ENCODE data around the gene TSSK6.

- TF ChIP-seq, protein P1, sequence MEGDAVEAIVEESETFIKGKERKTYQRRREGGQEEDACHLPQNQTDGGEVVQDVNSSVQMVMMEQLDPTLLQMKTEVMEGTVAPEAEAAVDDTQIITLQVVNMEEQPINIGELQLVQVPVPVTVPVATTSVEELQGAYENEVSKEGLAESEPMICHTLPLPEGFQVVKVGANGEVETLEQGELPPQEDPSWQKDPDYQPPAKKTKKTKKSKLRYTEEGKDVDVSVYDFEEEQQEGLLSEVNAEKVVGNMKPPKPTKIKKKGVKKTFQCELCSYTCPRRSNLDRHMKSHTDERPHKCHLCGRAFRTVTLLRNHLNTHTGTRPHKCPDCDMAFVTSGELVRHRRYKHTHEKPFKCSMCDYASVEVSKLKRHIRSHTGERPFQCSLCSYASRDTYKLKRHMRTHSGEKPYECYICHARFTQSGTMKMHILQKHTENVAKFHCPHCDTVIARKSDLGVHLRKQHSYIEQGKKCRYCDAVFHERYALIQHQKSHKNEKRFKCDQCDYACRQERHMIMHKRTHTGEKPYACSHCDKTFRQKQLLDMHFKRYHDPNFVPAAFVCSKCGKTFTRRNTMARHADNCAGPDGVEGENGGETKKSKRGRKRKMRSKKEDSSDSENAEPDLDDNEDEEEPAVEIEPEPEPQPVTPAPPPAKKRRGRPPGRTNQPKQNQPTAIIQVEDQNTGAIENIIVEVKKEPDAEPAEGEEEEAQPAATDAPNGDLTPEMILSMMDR (IDR thresholded peaks at IDR 0.05; ENCODE audit: poor library complexity), result no peak
- no peak for TF ChIP-seq EZH2phosphoT487 (IDR thresholded peaks at IDR 0.05; ENCODE audit: low read depth, severe bottlenecking, unreplicated experiment)
These were observed 33.8 kb upstream of the TSSK6 start for GRCh38 chr19:19548915-19549759.

All from hepatocyte (in vitro differentiated cells).